Mesothelial cell of epicardium (in vitro differentiated cells): ENCODE results near the gene CTDSPL. TPM values are rescaled to one million over a fixed set of nuclear protein-coding genes. Genes with fewer than 3 reads are reported as not detected.

ENCODE experiments used
- DNase-seq, 2 experiments: peaks; one replicate each; pipeline ENCODE4 v3.0.0; 2021; ENCODE audit warnings: low spot score in 2 of 2; ENCODE audit not compliant: unreplicated experiment in 2 of 2
- H3K27ac Mint-ChIP-seq: 2 replicates; pipeline ENCODE4 v1.8.0; 2021; ENCODE audit warnings: mixed read lengths
- H3K27me3 Mint-ChIP-seq: 2 replicates; pipeline ENCODE4 v1.8.0; 2021; ENCODE audit warnings: low read depth, mixed read lengths
- H3K36me3 Mint-ChIP-seq: 2 replicates; pipeline ENCODE4 v1.8.0; 2021; ENCODE audit warnings: mixed read lengths
- H3K4me1 Mint-ChIP-seq: 2 replicates; pipeline ENCODE4 v1.8.0; 2021; ENCODE audit warnings: mixed read lengths
- H3K4me3 Mint-ChIP-seq: 2 replicates; pipeline ENCODE4 v1.8.0; 2021; ENCODE audit warnings: mild to moderate bottlenecking, moderate library complexity, mixed read lengths
- H3K9me3 Mint-ChIP-seq: 2 replicates; pipeline ENCODE4 v1.8.0; 2021; ENCODE audit warnings: mixed read lengths
- total RNA-seq: library from RNA; stranded (reverse); gene quantifications from 3 replicates; pipeline ENCODE4 v1.2.1, GENCODE V29; 2021
- TF ChIP-seq, protein P1 (sequence below): fragments of 200-600 bp; sonication (generic); IDR thresholded peaks from one replicate; pipeline ENCODE4 v1.5.0; 2021; ENCODE audit warnings: antibody characterized with exemption; ENCODE audit not compliant: unreplicated experiment

CTDSPL gene
- total RNA-seq, 1 donor from 2014 or later = 29.9 TPM

- TF ChIP-seq, protein P1, sequence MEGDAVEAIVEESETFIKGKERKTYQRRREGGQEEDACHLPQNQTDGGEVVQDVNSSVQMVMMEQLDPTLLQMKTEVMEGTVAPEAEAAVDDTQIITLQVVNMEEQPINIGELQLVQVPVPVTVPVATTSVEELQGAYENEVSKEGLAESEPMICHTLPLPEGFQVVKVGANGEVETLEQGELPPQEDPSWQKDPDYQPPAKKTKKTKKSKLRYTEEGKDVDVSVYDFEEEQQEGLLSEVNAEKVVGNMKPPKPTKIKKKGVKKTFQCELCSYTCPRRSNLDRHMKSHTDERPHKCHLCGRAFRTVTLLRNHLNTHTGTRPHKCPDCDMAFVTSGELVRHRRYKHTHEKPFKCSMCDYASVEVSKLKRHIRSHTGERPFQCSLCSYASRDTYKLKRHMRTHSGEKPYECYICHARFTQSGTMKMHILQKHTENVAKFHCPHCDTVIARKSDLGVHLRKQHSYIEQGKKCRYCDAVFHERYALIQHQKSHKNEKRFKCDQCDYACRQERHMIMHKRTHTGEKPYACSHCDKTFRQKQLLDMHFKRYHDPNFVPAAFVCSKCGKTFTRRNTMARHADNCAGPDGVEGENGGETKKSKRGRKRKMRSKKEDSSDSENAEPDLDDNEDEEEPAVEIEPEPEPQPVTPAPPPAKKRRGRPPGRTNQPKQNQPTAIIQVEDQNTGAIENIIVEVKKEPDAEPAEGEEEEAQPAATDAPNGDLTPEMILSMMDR = peak; percentile 47
- Mint-ChIP-seq H3K9me3 (no peaks in the 10 kb centered on the region), H3K4me3 (no peak overlapping the region), H3K4me1 (peaks cover 12% of the 10 kb centered on the region), H3K27ac (no peak overlapping the region), H3K27me3 (no peaks in the 10 kb centered on the region), H3K36me3 (peaks cover 8% of the 10 kb centered on the region)
- peak in 1 of 2 experiments; percentile 73 for DNase-seq
Observed at GRCh38 chr3:38003371-38003816, 141.7 kb downstream of the CTDSPL start.

GRCh38 chr3:38003817-38004414 is 142.2 kb downstream of the CTDSPL start:
- H3K36me3 Mint-ChIP-seq = peaks cover 8% of the 10 kb centered on the region
- H3K27me3 Mint-ChIP-seq = no peaks in the 10 kb centered on the region
- no peak for DNase-seq
- TF ChIP-seq, protein P1 = no peak
- no peak overlapping the region for H3K27ac Mint-ChIP-seq
- no peak overlapping the region for H3K4me3 Mint-ChIP-seq
- no peaks in the 10 kb centered on the region for H3K9me3 Mint-ChIP-seq
- peaks cover 8% of the 10 kb centered on the region for H3K4me1 Mint-ChIP-seq

GRCh38 chr3:38004415-38005075 is 142.9 kb downstream of the CTDSPL start:
- DNase-seq = no peak
- Mint-ChIP-seq H3K4me1 (peaks cover 4% of the 10 kb centered on the region), H3K9me3 (no peaks in the 10 kb centered on the region), H3K27ac (no peak overlapping the region), H3K36me3 (peaks cover 8% of the 10 kb centered on the region), H3K27me3 (no peaks in the 10 kb centered on the region), H3K4me3 (no peak overlapping the region)
- TF ChIP-seq, protein P1 = peak; percentile 30

DNA sequence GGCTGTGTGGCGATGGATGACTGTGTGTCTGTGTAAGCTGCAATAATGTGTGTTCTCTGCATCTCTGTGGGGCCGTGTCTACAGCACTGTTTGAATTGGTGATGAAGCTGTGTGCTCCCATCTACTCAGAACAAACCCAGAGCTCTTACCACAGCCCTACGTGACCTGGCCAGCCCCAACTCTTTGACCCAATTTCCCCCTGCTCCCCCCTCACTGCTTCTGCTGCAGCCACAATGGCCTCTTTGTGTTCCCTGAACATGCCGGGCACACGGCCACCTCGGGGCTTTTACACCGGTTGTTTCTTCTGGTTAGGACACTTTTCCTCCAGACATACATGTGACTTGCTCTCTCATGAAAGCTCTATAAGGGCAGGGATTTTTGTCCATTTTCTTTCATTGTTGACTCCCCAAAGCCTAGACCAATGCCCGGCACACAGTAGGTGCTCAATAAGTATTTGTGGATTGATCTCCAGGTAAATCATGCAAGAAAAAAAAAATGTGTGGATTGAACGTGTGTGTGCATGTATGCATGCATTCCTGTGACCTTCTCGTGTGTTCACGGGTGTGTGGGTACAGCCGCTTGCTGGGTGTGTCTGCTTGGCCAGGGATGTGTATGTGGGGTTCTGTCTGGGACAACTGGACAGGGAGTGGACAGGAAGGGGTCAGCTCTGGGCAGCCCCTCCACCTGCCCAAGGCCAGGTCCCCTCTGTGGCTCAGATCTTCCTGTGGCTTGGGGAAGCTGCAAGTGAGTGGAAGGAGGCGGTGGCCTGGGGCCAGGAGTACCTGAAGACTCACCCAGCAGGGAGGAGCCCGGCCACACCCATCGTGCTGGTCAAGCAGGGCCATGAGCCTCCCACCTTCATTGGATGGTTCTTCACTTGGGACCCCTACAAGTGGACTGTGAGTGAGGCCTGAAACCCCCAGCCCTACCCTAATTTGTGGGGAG is 143.7 kb downstream of the CTDSPL start:
- Mint-ChIP-seq H3K4me1 (peaks cover 4% of the 10 kb centered on the region), H3K27ac (no peak overlapping the region), H3K4me3 (no peak overlapping the region), H3K9me3 (no peaks in the 10 kb centered on the region), H3K36me3 (peaks cover 7% of the 10 kb centered on the region), H3K27me3 (no peaks in the 10 kb centered on the region)
- TF ChIP-seq, protein P1 = no peak
- no peak for DNase-seq

GRCh38 chr3:38006031-38006430 is 144.4 kb downstream of the CTDSPL start:
- Mint-ChIP-seq H3K27ac (no peak overlapping the region), H3K36me3 (peaks cover 7% of the 10 kb centered on the region), H3K27me3 (no peaks in the 10 kb centered on the region)

More at GRCh38 chr3:38006031-38006430, 144.4 kb downstream of the CTDSPL start:
- H3K9me3 Mint-ChIP-seq = no peaks in the 10 kb centered on the region
- H3K4me3 Mint-ChIP-seq = no peak overlapping the region
- H3K4me1 Mint-ChIP-seq = peaks cover 4% of the 10 kb centered on the region
- no peak for DNase-seq
- TF ChIP-seq, protein P1 = no peak
